GM18861 (cell line): ENCODE results near the gene CNGB1.
"Not testable (repeated sequence)": the region's sequence is repeated elsewhere in the genome, so short reads cannot be mapped to it uniquely, and the experiment has no call there.

Experiments
- ATAC-seq: cut with Tn5 transposase; IDR thresholded peaks from one replicate; pipeline ENCODE4 v1.9.1; 2021; ENCODE audit not compliant: unreplicated experiment

Gene CNGB1

GRCh38 chr16:57997528-57998265 is 26.8 kb upstream of the CNGB1 start:
- no peak for ATAC-seq

- no peak for ATAC-seq
Observed at GRCh38 chr16:57997176-57997527, 26.2 kb upstream of the CNGB1 start.

- no peak for ATAC-seq
Observed at GRCh38 chr16:57996406-57997175, 25.7 kb upstream of the CNGB1 start.

- ATAC-seq = no peak
Observed at GRCh38 chr16:57995721-57996405, 24.9 kb upstream of the CNGB1 start.

GRCh38 chr16:57994778-57995177 is 23.9 kb upstream of the CNGB1 start:
- no peak for ATAC-seq

- no peak for ATAC-seq
Observed at GRCh38 chr16:57994361-57994760, 23.4 kb upstream of the CNGB1 start.

- ATAC-seq = no peak
Observed at GRCh38 chr16:57993897-57994296, 23.0 kb upstream of the CNGB1 start.

- no peak for ATAC-seq
Observed at GRCh38 chr16:57993438-57993837, 22.5 kb upstream of the CNGB1 start.

- no peak for ATAC-seq
Observed at GRCh38 chr16:57992084-57992483, 21.2 kb upstream of the CNGB1 start.

GRCh38 chr16:57991551-57992059 is 20.7 kb upstream of the CNGB1 start:
- ATAC-seq = no peak

GRCh38 chr16:57988929-57989328 is 18.0 kb upstream of the CNGB1 start:
- ATAC-seq = no peak

- ATAC-seq = no peak
Observed at GRCh38 chr16:57987441-57988177, 16.7 kb upstream of the CNGB1 start.

GRCh38 chr16:57986196-57986595 is 15.3 kb upstream of the CNGB1 start:
- no peak for ATAC-seq

- no peak for ATAC-seq
Observed at GRCh38 chr16:57985204-57986181, 14.6 kb upstream of the CNGB1 start.

- no peak for ATAC-seq
Observed at GRCh38 chr16:57984443-57985203, 13.7 kb upstream of the CNGB1 start.

- ATAC-seq = no peak
Observed at GRCh38 chr16:57982385-57982784, 11.5 kb upstream of the CNGB1 start.

- ATAC-seq = no peak
Observed at GRCh38 chr16:57981636-57982035, 10.7 kb upstream of the CNGB1 start.

- no peak for ATAC-seq
Observed at GRCh38 chr16:57979006-57979585, 8.2 kb upstream of the CNGB1 start.

- ATAC-seq = not testable (repeated sequence)
Observed at GRCh38 chr16:57978070-57978465, 7.1 kb upstream of the CNGB1 start.
